HL-60/S4 treated with retinoic acid at 250 ng/mL for 4 days and 3 days (cell line): ENCODE measurements around the gene ADGRG3.

ENCODE experiments used
- in situ Hi-C: fragments of 300-500 bp; cut with MboI; formaldehyde crosslinking; loops from 2 replicates; pipeline ENCODE4 v1.7.0; 2022; ENCODE audit warnings: low sequenced_read_pairs

The ADGRG3 gene

DNA sequence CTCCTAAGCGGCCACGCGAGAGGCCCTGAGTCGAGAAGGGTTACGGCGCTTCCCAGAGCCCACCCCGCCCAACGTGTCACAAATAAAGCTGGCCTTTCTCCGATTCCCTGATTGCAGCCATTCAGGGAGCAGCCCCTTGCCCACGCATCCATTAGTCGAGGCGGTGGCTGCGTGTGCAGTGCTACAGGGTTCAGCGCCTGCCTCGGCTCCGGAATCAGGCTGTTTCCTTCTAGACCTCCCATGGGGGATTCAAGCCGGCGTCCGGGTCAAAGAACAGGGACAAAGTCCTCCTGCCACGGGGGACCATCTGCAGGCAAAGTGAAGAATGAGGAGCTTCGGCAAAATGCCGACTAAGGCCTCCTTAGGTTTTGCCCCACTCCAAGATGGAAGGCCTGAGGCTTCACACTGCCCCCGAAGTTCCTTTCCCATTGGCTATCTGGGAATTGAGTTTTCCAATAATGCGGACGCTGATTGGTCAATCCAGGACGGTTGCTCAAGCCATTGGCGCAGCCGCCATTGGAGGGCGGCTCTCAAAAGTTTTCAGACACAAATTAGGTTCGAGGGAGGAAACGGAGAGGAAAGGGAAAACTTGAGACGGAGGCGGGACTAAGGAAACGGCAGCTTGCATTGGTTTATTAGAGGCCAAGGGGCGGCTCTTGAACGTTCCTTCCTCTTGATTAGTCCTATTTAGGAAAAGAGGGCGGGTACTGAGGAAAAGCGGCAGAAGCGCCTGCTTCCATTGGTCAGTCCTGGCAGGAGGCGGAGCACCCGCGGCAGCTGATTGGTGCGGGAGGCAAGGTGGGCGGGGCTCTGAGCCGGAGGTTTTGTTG lies 67.0 kb downstream of the ADGRG3 start:
- in situ Hi-C loops: no loop called here

DNA sequence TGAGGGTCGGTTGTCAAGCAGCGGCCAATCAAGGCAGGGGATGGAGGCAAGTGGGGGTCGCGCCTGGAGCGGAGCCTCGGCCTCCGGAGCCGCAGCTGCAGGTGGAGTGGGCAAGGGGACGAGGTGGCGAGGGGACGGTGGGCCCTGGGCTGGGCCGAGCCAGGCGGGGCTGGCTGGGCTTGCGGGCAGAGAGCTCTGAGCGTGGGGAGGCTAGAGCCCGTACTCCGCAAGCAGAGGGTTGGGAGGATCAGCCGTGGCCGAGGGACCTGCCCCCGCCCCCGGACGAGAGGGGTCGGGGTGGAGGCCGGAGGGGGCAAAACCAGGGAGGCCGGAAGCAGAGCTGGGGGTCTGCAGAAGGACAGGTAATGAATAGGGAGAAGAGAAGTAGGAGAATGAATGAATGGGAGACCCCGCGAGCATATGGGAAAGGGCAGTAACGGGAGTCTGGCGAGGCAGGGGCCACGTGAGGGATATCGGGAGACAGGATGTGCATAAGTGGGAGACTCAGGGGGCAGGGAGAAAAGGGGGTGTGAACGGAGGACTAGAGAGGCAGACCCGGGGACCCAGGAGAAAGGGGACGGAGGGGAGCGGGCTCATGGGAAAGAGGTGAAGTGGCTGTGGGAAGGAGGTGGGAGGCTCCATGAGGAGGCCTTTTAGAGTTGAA lies 67.8 kb downstream of the ADGRG3 start, which contains the start of gene KATNB1:
KATNB1 (plus strand) TSS at position 16 of the 664 bp plus-strand sequence. CDS start 1,474 bp downstream, outside the sequence.
- in situ Hi-C loops: no loop called here

DNA sequence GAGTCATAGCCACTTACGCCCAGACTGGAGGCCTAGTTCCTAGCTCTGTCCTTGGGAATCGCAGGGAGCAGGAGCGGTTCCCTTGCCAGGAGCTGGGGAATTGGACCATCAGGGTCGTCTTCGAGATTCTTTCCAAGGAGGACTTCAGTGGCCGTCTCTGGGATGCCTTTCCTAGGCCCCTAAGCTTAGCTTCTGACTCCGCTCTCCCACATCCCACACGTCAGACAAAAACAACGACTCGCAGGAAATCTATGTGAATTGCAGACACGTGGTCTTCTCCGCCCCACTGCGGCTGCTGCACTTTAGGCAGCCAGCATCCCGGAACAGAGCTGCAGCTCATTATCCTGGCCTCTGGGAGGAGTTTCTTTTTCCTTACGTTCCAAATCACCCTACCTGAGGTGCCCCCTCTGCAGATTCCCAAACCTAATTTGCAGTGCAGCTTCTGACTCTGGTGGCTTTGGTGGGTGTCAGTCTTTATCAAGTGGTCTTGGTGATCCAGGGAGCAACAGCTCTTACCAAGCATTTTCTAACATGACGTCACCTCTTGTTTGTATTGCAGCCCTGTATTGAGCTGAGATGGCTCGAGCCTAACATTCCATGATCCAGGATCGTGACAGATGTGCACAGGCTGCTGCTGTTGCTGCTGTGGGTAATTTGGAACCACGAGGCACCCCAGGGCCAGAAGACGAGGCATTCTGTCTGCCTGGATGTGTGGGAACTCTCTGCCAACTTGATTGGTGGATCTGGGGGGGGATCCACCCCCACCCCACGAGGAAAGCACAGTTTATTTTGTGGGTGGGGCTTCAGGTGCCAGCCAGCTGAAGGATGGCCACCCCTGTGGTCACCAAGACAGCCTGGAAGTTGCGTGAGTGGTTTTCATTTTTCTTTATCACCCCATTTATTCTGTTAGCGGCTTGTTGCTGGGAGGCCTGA lies 68.6 kb downstream of the ADGRG3 start:
- in situ Hi-C loops: no loop called here

DNA sequence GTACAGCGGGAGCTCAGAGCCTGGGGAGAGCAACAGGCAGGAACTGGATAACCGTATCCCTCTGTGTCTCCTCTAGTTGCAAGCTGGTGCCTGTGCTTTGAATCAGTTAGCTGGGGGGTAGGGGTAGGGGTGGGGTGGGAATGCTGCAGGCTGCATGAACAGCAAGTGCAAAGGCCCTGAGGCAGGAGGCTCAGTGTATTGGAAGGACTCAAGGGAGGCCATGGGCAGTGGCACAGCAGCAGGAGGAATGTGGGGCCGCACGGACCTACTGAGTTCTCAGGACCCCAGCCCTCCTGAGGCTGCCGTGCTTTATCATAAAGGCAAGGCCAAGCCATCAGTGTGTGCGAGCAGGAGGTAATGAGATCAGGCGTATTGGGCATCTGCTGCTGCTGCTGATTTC lies 70.7 kb downstream of the ADGRG3 start:
- in situ Hi-C loops: no loop called here
